GM19468 (cell line): ENCODE results near the gene CCNK.

Source experiments
- ATAC-seq: cut with Tn5 transposase; IDR thresholded peaks from one replicate; pipeline ENCODE4 v1.9.1; 2021; ENCODE audit warnings: mild to moderate bottlenecking, moderate library complexity, moderate number of reproducible peaks; ENCODE audit not compliant: unreplicated experiment; ENCODE audit errors: extremely low read depth

Gene CCNK

DNA sequence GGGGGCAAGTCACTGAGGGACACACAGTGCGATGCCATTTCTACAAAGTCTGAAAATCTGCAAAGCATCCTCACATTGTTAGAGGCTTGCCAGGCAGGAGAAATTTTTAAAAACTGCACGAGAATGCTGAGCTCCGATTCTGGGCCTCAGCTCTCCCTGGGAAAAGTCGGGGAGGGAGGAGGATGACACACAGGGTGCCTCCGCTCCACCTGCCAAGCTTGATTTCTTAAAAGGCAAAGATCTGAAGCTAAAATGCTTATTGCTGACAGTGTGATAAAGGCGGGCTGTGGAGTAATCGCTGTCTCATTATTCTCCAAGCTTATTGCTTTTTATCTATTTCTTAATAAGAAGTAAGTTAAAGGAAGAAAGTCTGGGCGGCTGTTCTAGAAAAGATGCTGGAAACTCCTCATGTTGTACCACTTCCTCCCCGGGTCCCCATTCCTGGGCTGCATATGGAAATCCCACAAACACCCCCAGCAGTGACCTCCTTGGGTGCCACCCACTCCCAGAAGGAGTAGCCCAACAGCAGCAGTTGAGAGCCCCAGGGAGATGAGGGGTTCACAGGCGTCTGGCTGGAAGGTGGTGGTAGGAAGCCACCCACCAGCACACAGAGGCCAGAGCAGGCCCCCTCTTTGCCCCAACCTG, 67.8 kb downstream of the CCNK start:
- no peak for ATAC-seq

DNA sequence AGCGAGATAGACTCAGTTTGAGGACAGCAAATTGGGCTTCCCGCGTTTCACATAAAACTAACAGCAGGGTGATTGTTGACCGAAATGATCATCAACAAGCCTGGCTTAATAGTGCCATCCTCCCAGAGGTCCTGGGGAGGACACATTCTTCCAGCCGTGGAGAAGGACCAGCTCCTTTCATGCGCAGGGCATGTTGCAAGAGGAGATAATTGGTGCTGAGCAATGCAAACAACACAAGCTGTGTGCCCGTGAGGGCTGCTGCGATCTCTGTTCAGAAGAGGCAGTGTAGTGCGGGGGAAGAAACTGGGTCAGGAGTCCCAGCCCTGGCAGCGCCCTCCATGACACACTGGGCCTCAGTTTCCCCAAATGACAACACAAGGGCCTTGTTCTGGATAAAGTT, 68.5 kb downstream of the CCNK start:
- no peak for ATAC-seq

DNA sequence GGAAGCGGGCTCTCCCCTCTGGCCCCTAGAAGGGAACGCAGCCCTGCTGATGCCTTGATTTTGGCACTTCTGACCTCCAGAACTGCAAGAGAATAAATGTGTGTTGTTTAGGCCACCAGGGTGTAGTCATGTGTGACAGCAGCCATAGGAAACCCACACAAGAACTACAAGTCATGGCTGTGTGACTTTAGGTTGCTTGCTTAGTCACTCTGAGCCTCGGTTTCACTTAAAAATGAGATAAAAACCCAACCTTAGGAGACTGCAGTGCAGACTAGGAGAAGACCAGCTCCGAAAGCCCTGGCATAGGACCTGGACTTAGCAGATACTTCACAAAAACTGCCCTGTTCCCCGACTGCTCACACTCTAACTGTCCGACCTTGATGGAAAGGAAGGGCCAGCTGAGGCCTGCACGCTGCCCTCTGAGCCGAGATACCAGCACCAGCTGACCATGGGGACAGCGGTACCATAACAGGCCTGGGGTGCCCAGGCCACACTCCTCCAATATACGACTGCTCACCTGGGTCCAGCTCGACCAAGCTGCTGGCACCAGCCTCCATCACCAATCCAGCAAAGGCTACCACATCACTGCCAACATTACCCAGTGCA, 69.3 kb downstream of the CCNK start:
- ATAC-seq = no peak

DNA sequence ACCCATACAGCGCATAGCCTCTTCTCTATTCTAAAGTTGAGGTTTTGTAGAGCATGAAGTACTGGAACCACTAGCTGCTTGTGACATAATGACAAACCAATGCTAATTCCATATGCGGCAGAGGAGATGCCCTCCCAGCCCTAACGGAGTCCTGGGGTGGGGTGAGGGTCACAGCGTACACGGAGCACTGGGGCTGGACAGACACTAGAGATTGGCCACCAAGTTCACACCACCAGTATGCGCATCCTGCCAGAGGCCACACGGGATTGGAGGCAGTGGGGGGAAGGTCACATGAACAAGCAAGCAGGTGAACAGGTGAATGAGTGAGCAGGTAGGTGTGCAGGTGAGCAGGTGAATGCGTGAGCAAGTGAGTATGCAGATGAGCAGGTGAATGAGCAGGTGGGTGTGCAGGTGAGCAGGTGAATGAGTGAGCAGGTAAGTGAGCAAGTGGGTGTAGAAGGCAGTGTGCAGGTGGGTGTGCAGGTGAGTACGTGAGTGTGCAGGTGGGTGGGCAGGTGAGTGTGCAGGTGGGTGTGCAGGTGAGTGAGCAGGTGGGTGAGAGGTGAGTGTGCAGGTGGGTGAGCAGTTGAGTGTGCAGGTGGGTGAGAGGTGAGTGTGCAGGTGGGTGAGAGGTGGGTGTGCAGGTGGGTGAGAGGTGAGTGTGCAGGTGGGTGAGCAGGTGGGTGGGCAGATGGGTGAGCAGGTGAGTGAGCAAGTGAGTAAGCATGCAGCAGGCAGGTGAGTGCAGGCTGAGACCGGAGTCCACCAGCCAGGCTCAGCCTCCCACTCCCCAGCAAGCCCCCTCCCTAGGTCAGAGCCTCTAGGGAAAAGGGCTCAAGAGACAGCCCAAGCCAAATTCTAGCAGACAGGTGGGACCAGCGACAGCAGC, 70.1 kb downstream of the CCNK start:
- ATAC-seq = no peak

DNA sequence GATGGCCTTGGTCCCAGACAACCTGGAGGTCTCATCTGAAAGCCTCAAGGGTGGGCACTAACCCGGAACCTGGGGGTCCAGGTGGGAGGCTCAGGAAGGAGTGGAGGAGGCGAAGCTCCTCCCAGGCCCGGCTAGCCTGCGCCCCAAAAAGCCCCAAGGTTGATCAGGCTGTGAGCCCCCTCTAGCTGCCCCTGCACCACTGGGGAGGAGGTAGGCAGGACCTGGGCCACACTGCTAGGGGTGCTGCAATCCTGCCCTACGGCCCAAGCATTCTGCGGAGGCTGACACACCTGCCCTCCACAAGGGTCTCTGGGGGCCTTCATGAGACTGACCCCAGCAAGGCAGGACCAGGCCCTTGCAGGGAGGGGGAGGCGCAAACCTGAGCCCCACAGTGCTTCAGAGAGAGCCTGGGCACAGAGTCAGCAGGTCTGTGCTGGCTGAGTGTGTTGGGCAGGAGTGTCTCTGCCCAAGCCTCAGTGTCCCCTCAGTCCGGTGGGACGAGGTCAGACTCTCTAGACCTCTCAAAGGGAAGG, 70.9 kb downstream of the CCNK start:
- no peak for ATAC-seq

DNA sequence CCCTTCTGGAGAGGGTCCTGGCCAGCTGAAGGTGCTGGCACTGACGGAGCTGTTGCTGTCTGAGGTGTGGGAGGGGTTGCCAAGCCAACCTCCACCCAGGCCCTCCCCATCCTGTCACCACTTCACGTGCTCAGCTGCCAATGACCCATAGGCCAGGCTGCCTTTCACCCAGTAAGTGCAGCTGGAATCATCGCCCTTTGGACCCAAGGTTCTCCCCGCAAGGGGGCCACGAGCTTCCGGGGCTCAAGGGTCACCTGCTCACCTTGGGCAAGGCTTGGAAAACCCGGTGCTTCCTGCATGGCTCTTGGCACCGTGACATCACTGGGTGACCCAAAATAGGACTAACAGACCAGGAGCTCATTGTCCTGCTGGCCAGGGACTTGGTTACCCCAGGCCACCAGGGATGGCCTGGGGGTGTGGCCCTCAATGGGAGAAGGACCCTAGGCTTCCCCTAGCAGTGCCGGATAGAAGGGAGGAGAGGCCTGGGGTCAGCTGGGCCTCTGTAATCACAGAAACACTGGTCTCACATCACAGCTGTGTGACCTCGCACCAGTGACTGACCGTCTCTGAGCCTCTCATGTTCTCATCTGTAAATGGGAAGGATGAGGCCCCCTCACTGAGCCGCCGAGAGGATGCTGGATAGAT, 71.5 kb downstream of the CCNK start:
- no peak for ATAC-seq

DNA sequence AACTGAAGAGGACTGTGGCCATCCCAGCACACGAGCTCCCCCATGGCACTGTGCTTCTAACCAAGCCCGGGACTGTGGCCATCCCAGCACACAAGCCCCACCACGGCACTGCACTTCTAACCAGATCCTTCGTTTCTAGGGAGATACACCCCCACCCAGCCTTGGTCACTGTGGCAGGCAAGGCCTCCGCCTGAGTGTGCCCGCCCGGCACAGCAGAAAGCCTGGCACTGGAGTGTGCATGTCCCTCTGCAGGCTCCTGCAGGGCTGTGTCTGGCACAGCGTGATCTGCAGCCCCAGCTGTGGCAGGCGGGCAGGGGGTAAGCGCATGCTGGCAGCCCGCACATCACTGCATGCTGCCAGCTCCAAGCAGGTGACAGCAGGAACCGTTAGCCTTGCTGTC, 73.0 kb downstream of the CCNK start:
- ATAC-seq = no peak

DNA sequence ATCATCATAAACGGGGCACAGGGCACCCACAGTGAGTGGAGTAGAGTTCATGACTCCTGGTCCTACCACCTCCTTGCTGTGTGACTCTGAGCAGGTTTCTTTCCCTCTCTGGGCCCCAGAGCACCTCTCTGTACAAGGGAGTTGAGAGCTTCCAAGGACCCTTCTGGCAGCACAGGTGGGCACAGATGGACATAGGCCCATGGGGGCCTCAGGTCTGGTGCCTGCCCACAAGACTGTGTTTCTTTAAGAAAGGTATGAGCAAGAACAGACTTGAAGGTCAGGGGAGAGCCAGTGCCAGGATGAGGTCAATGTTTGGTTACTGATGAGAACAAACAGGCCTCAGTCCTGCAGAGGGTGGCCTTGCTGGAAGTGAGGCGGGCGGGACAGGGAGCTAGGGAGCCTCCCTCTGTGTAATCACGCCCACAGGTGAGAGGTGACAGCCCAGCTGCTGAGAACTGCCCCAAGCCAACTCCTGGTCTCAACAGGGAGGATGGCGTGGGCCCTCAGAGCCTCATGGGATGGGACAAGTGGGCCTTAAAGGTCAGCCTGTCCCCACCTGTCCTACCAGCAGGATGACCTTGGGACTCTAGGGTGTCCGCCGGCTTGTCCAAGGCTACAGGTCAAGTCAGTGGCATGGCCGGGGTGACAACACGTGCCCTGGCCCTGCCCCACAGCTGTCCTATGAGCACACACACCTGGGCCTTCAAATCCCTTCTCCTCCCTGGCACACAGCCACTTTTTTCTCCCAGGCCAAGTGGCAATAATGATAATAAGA, 73.7 kb downstream of the CCNK start:
- no peak for ATAC-seq

DNA sequence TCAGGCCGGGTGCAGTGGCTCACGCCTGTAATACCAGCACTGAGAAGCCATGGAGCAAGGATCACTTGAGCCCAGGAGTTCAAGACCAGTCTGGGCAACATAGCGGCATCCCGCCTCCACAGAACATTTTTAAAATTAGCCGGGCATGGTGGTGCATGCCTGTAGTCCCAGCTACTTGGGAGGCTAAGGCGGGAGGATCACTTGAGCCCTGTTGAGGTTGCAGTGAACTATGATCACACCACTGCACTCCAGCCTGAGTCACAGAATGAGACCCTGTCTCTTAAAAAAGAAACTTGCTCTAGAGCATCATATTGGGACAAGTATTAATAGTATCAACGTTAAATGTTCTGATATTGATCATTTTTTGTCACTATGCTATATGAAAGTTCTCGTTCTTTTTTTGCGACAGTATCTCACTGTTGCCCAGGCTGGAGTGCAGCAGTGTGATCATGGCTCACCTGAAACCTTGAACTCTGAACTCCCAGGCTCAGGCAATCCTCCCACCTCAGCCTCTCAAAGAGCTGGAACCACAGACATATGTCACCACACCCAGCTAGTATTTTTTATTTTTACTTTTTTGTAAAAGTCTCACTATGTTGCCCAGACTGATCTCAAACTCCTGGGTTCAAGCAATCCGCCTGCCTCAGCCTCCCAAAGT, 75.1 kb downstream of the CCNK start:
- no peak for ATAC-seq

DNA sequence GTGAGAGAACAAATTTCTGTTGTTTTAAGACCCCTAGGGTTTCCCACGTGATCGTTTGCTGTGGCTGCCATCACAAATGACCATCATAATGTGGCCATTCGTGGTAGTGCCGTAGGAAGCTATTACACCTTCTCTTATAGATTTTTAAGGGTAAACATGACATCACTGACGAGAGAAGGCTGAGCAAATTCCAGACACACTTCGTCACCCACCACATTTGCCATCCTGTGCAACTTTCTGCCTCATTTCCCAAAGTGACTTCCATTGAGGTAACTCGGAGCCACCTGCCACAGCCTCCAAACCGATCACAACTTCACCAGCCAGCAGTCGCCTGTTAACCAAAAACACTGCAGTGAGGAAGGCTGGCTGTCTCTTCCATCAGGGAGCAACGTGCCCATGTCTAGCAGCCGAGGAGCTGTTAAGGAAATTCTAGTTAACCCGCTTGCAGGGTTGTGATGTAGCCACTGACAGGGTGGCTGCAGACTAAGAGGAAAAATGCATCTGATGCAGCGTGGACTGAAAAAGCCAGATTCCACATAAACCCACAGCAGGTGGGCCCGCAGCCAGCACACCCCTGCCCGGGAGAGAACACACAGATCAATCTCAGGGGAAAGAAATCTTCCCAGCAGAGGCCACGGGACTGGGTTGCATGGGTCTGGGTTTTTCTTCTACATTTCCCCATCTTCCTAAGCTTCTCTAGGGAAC, 78.2 kb downstream of the CCNK start:
- no peak for ATAC-seq

DNA sequence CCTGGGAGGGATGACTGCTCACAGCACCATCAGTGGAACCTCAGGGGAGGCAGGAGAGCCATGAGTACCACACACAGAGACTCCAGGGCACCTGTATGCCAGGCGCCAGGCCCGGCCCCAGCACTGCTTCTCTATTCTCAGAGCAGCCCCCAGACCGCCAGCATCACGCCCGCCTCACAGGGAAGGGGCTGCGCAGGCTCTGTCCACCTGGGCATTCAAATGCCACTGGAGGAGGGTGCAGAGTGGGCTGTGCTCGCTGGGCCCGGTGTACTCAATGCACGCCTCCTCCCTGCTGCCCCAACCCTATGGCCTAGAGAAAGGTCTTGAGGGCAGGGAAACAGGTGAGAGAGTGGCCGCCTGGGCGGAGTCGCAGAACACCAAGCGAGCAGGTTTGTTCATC, 79.2 kb downstream of the CCNK start:
- no peak for ATAC-seq

DNA sequence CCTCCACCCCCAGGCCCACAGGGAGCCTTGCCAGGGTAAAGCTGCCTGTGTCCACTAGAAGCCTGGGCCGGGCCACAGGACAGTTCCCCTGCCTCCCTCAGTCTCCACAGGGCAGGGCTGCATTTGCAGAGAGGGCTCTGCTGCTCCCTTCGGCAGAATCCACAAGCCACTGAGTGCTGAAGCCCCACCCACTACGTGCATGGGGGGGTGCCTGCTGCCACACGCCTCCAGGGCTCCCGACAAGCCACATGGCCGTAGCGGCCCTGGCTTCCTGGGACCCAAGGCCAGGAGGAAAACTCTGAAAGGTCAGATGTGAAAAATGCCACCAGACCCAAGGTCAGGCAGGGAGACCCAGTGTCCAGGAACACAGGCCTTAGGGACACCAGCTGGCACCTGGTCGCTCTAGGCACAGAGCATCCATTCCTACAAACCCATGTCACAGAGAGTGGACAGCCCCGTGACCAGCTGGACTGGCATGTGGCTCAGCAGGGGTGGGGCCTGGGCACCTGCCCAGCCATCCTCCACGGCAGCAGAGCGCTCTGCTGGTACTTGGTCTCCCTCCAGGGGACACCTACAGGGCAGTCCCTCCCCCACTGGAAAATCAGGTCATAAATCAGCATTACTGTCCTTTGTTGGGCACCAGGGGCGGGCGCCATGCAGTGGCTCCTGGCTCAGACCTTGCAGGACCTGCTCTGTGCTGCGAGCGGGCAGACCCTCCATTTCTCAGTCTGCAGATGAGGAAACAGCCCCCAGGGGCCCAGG, 79.9 kb downstream of the CCNK start:
- no peak for ATAC-seq

DNA sequence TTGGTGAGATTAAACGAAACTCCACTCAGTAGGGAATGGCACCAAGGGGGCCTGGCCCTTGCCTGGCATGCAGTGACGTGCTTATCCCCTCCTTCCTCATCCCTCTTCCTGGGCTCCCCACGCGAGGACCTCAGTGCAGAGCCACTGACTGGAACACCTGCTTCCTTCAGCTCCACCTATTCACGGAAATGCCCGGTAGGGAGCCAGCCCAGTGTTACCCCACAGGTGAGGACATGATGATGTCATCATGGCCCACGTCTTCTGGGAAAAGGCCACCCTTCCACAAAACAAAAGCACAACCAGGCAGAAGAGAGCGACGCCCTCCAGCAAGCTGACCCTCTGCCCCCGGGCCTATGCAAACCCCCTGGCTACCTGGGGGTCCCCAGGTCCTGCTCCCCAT, 80.7 kb downstream of the CCNK start:
- no peak for ATAC-seq
